Uterus (tissue), 2 donors: ENCODE results near the gene SMAP1.

ENCODE experiments used
- CTCF ChIP-seq, 4 experiments: fragments of 200-600 bp in 2 of 4; fragments of 450-650 bp in 2 of 4; sonication (generic) in 2 of 4; IDR thresholded peaks; one replicate each; pipeline ENCODE4 v1.5.1; 2016 to 2019; ENCODE audit warnings: antibody characterized with exemption in 4 of 4, mild to moderate bottlenecking in 2 of 4, moderate library complexity in 1 of 4
- POLR2A ChIP-seq, 2 donors: fragments of 450-650 bp; IDR thresholded peaks; one replicate each; pipeline ENCODE4 v1.6.1; 2016; ENCODE audit warnings: antibody characterized with exemption in 2 of 2, mild to moderate bottlenecking in 1 of 2, moderate library complexity in 1 of 2

- TF ChIP-seq CTCF (IDR thresholded peaks at IDR 0.05) (no peak), POLR2A (IDR thresholded peaks at IDR 0.05) (no peak)
Observed at GRCh38 chr6:70673054-70673453, 5.4 kb downstream of the SMAP1 start.
